HG03175 (cell line): ENCODE data around the gene KLHDC10.
"Not testable (repeated sequence)": the region's sequence is repeated elsewhere in the genome, so short reads cannot be mapped to it uniquely, and the experiment has no call there.

ENCODE experiments used
- ATAC-seq: cut with Tn5 transposase; IDR thresholded peaks from one replicate; pipeline ENCODE4 v1.9.1; 2021; ENCODE audit warnings: mild to moderate bottlenecking, moderate library complexity; ENCODE audit not compliant: unreplicated experiment

KLHDC10 gene, protein sequence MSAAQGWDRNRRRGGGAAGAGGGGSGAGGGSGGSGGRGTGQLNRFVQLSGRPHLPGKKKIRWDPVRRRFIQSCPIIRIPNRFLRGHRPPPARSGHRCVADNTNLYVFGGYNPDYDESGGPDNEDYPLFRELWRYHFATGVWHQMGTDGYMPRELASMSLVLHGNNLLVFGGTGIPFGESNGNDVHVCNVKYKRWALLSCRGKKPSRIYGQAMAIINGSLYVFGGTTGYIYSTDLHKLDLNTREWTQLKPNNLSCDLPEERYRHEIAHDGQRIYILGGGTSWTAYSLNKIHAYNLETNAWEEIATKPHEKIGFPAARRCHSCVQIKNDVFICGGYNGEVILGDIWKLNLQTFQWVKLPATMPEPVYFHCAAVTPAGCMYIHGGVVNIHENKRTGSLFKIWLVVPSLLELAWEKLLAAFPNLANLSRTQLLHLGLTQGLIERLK

DNA sequence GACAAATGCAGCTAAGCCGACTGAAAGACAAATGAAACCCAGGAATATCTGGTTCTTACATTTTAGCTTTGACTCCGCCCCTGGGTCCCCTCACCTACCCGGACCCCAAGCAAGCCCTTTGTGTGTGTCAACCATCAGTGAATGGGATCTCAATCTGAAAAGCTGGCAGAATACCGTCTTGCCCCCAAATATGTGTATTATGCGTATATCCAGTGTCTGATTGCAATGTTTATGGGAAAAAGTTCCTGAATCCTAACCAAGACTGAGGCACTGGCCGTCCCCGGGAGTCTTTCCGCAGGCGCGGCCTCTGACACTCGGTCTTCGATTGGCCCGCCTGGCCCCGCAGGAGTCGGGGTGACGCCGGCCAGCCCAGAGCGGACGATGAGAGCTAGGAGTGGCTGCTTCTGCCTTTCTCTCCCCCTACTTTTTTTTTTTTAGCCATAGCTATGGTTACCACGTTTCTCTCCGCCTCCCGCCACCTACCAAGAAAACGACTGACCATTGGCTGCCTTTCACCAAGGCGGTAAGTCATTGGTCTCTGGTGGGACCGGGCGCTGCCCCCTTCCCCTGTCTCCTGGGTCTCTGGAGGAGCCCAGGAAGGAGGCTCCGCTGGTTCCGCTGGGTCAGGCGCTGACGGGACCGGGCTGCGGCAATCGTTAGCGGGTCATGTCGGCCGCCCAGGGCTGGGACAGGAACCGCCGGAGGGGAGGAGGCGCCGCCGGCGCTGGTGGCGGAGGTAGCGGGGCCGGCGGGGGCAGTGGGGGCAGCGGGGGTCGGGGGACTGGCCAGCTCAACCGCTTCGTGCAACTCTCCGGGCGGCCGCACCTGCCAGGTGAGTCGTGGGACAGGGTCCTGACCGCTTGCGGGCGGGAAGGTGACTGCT lies at the start of gene KLHDC10:
Gene KLHDC10 (plus strand): TSS at position 557 of the 883 bp plus-strand sequence. CDS start 110 bp downstream, at position 667.
- peak; percentile 97 for ATAC-seq

DNA sequence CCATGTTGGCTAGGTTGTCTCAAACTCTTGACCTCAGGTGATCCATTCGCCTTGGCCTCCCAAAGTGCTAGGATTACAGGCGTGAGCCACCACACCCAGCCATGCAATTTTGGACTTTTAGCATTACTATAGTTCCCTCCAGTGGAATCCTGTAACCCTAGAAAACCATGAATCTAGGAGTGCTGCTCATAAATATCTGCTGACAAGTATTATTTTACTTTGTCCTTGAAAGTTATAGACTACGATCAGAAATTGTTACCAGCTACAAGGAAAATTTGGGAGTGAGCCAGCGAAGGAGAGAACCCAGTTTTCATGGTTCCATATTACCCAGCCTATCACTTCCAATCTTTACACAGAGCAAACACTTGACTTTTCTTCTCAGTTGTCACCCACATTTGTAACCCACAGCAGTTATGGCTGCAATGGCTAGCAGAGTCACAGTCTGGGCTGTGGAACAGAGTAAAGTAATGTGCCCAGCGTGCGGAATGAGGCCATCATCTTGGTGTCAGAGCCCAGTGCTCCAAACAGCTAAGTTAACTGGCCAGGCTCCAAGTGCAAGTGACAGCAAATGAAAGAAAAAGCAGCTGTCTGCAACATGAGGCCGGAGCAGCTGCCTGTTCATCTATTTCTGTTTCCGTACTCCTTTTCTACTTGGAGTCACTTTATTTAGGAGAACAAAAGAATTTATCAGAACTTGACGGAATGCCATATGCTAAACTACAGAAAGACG lies 49.1 kb upstream of the KLHDC10 start:
- no peak for ATAC-seq

DNA sequence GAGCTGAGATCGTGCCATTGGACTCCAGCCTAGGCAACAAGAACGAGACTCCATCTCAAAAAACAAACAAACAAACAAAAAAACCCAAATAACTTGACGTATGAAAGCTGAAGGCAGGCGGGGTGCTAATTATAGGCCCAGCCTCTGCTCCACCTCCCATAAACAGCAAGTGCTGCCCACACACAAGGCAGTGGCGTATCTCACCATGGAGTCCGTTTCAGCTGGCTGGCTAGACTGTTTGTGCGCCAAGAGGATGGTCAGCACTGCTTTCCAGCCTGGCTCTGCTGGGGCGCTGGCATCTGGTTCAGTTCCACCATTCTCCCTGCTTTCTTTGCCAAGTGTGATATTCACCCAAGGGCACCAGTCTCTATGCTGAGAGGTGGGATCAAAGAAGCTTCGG lies 48.2 kb upstream of the KLHDC10 start:
- ATAC-seq, result no peak

DNA sequence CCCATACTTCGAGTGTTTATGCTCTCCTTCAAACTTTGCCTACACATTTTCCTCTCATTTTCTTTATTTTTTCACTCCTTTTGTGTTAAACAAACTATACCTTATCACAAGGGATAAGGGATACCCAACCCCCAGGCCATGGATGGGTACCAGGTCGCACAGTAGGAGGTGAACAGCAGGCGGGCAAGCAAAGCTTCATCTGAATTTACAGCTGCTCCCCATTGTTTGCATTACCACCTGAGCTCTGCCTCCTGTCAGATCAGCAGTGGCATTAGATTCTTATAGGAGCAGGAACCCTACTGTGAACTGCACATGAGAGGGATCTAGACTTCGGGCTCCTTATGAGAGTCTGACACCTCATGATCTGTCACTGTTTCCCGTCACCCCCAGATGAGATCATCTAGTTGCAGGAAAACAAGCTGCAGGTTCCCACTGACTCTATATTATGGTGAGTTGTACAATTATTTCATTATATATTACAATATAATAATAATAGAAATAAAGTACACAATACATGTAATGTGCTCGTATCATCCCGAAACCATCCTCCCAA lies 47.6 kb upstream of the KLHDC10 start:
- no peak for ATAC-seq

- no peak for ATAC-seq
These were observed 45.9 kb upstream of the KLHDC10 start for GRCh38 chr7:130024390-130024789.

DNA sequence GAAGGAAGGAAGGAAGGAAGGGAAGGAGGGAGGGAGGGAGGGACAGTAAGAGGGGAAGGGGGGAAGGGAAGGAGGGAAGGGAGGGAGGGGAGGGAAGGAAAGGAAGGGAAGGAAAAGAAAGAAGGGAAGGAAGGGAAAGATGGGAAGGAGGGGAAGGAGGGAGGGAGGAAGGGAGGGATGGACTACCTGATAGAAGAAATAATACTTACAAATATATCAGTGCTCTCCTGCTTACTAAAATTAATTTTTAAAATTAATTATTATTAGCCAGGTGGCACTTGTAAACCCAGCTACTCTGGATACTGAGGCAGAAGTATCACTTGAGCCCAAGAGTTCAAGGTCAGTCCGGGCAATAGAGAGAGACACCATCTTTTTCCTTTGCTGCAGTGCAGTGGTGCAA lies 37.6 kb upstream of the KLHDC10 start:
- no peak for ATAC-seq

- no peak for ATAC-seq
These were observed 32.6 kb upstream of the KLHDC10 start for GRCh38 chr7:130037703-130038102.

DNA sequence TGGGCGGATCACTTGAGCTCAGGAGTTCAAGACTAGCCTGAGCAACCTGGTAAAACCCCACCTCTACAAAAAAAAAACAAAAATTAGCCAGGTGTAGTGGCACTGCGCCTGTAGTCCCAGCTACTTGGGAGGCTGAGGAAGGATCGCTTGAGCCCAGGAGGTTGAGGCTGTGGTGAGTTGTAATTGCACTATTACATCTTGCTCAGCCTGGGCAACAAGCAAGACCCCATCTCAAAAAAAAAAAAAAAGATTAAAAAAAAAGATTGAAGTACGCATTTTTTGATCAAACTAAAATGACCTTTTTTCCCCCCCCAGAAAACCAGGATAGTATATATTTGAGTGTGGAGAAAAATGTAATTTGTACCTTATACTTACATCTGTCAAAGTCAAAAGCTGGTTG lies 29.8 kb upstream of the KLHDC10 start:
- no peak for ATAC-seq

DNA sequence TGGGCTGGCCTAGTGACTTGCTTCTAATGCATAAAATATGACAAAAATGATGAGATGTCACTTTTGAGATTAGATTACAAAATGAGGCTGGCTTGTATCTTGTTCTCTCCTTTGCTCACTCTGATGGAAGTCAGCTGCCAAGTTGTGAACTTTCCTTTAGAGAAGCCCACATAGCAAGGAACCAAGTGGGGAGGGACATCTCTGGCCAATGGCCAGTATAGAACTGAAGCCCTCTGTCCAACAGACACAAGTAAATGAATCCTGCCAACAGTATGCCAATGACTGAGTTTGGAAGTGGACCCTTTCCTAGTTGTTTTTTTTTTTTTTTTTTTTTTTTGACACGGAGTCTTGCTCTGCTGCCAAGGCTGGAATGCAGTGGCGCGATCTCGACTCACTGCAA lies 22.5 kb upstream of the KLHDC10 start:
- no peak for ATAC-seq

GRCh38 chr7:130048906-130049305 lies 21.4 kb upstream of the KLHDC10 start:
- no peak for ATAC-seq

- ATAC-seq, result not testable (repeated sequence)
These were observed 18.1 kb upstream of the KLHDC10 start for GRCh38 chr7:130052250-130052649.

GRCh38 chr7:130055198-130055597 lies 15.1 kb upstream of the KLHDC10 start:
- not testable (repeated sequence) for ATAC-seq

DNA sequence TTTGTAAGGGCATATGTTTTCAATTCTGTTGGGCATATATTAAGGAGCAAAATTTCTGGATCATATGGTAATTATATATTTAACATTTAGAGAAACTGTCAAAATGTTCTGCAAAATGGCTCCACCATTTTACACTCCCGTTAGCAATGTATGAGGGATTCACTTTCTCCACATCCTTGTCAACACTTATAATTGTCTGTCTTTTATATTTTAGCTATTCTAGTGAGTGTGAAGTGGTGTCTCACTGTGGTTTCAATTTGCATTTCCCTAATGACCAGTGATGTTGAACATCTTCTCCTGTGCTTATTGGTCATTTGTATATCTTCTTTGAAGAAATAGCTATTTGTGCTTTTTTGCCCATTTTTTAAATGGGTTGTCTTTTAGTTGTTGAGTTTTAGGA lies 8.1 kb upstream of the KLHDC10 start:
- no peak for ATAC-seq

DNA sequence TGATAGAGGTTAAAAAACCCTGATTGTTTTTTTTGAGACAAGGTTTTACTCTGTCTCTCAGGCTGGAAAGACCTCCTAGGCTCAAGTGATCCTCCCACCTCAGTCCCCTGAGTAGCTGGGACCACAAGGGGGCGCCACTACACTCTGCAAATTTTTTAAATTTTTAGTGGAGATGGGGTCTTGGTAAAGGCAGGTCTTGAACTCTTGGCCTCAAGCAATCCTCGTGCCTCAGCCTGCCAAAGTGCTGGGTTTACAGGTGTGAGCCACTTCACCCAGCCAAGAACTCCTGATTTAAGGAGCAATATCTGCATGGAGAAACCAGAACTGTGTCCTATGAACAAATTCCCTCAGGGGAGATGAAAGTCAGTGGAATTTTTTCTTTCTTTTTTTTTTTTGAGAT lies 7.3 kb upstream of the KLHDC10 start:
- ATAC-seq, result no peak

DNA sequence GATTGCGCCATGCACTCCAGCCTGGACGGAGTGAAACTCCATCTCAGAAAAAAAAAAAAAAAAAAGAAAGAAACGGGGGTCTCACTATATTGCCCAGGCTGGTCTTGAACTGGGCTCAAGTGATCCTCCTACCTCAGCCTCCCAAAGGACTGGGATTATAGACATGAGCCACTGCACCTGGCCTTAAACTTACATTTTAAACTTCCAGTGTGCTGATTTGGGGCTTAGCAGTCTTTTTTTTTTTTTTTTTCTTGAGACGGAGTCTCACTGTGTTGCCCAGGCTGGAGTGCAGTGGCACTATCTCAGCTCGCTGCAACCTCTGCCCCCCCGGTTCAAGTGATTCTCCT lies 5.8 kb upstream of the KLHDC10 start:
- ATAC-seq, result not testable (repeated sequence)

DNA sequence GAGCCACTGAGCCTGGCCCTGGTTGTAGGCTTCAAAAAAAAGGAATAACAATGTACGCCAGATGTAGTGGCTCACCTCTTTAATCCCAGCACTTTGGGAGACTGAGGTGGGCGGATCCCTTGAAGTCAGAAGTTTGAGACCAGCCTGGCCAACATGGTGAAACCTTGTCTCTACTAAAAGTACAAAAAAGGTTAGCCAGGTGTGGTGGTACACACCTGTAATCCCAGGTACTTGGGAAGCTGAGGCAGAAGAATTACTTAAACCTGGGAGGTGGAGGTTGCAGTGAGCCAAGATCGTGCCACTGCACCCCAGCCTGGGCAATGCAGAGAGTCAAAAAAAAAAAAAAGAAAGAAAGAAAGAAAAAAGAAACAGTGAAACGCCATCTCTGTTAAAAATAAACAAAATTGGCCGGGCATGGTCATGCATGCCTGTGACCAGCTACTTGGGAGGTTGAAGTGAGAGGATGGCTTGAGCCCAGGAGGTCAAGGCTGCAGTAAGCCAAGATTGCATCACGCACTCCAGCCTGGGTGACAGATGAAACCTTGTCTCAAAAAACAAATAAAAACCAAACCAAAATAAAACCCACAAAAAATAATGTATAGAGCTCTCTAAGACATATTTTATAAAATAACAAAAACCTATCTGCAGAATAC lies 4.7 kb upstream of the KLHDC10 start:
- ATAC-seq, result no peak

DNA sequence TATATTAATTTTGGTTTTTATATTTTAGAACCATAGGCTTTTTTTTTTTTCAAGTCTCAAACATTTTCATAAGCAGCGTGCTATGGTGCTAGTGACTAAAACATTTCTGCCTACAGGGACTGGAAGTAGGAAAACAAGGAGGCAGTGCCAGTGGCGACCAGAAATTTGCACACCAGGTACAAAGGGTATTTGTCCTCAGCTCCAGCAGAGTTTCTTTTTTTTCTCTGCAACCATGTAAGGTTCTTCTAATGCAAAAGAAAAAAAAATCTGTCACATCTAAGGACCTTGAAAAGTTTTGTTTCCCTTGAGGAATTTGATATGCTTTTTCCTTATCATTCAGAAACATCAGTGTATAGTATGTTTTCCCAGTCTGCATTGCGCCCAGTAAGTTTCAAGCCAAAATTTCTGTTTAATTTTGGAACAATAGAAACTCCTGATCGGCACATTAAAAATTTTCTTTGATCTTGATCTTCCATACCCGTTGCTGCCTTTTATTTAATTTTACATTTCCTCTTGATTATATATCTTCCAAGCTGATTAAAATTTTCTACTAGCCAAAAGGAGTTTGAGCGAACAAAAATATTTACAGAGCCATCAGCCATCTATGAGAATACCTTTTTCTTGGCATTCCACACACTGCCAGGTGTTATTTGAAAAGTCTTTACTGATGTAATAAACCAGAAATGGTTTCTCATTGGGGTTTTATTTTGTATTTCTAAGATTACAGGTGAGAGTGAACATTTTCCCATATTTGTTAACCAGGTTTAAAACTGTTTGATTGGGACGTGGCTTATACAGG lies 956 bp upstream of the KLHDC10 start:
- ATAC-seq, result no peak

- peak; percentile 7 for ATAC-seq
These were observed 708 bp downstream of the KLHDC10 start for GRCh38 chr7:130070861-130071622.
